ENCODE data around the gene RARRES1. TPM values are rescaled to one million over a fixed set of nuclear protein-coding genes. Genes with fewer than 3 reads are reported as not detected.

Gene RARRES1
- total and polyA plus RNA-seq, 10 donors, result 1.8 to 20.9 (median 4.9) TPM

GRCh38 chr3:158769952-158770740, 37.9 kb upstream of the RARRES1 start:
- no peaks in the 10 kb centered on the region for H3K9me3 ChIP-seq
- no peaks in the 10 kb centered on the region for H3K27me3 ChIP-seq (replicated peaks in 1 of 7)
- WGBS, 5 donors, result 90 to 95% (median 92%) methylated on average over 10 of the region's 10 CpGs
- intact Hi-C loops (cut with DNase I; ENCODE audit: low total_unique reads), result no loop called here
- no peak overlapping the region for H3K4me3 ChIP-seq
- no peak for TF ChIP-seq POLR2A (IDR thresholded peaks at IDR 0.05)
- no peak for TF ChIP-seq CTCF (IDR thresholded peaks at IDR 0.05 in 8 of 11, conservative IDR thresholded peaks at IDR 0.05 in 3 of 11)
- no peak for TF ChIP-seq POLR2AphosphoS5 (IDR thresholded peaks at IDR 0.05)
- H3K4me1 ChIP-seq, result peaks cover 0 to 11% (median 3%) of the 10 kb centered on the region in 6 donors
- no peaks in the 10 kb centered on the region for H3K36me3 ChIP-seq
- H3K27ac ChIP-seq, result peak overlapping the region in 7 of 8 donors; percentile 5 to 52 (median 23)
- no peak for DNase-seq

GRCh38 chr3:158769549-158769948, 37.3 kb upstream of the RARRES1 start:
- Histone ChIP-seq H3K9me3 (no peaks in the 10 kb centered on the region), H3K4me3 (no peak overlapping the region), H3K27me3 (replicated peaks in 1 of 7) (no peaks in the 10 kb centered on the region), H3K27ac (peak overlapping the region in 7 of 8 donors; percentile 5 to 52 (median 23)), H3K4me1 (peaks cover 0 to 11% (median 2%) of the 10 kb centered on the region in 6 donors), H3K36me3 (no peaks in the 10 kb centered on the region)
- DNase-seq, result no peak
- intact Hi-C loops (cut with DNase I; ENCODE audit: low total_unique reads), result no loop called here
- no peak for TF ChIP-seq CTCF (IDR thresholded peaks at IDR 0.05 in 8 of 11, conservative IDR thresholded peaks at IDR 0.05 in 3 of 11)
- TF ChIP-seq POLR2AphosphoS5 (IDR thresholded peaks at IDR 0.05), result no peak
- TF ChIP-seq POLR2A (IDR thresholded peaks at IDR 0.05), result no peak
- WGBS, 5 donors, result 67 to 82% (median 78%) methylated on average over 4 of the region's 4 CpGs

DNA sequence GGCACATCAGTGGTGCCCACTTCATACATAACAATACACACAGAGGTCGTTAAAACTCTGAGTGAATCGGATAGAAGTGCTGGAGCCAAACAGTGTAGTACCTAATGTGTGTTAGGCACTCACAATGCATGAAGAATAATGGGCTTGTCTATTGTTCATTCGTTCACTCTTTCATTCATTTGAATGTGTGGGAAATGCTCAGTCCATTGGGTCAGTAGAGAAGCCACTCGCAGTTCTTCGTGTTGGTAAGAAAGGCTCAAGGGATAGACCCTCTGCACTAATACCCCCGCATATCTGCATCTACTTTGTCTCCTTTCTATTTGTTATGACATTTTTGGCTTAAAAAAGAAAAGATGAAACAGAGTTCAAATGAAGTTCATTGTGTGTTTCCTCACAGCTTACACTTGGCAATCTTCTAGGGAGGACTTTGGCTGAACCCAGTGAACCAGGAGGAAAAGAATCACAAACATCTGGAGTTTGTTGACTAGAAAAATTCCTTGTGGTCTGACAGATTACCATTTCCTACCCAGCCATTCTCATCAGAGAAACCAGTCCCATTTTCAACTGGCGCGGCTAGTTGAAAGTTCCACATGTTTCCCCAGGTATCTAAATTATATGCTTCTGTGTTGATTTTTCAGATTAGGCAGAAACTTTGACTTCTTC, 36.8 kb upstream of the RARRES1 start:
- Histone ChIP-seq H3K9me3 (no peaks in the 10 kb centered on the region), H3K4me3 (no peak overlapping the region), H3K27me3 (replicated peaks in 1 of 7) (no peaks in the 10 kb centered on the region), H3K27ac (peak overlapping the region in 7 of 8 donors; percentile 24 to 54 (median 42)), H3K36me3 (no peaks in the 10 kb centered on the region), H3K4me1 (peaks cover 0 to 11% (median 2%) of the 10 kb centered on the region in 6 donors)
- 76 to 84% (median 83%) methylated on average over 8 of the region's 8 CpGs for WGBS, 5 donors
- TF ChIP-seq POLR2A (IDR thresholded peaks at IDR 0.05), result no peak
- no peak for TF ChIP-seq CTCF (IDR thresholded peaks at IDR 0.05 in 8 of 11, conservative IDR thresholded peaks at IDR 0.05 in 3 of 11)
- peak in 1 of 3 donors; percentile 41 for TF ChIP-seq POLR2AphosphoS5 (IDR thresholded peaks at IDR 0.05)
- no peak for DNase-seq
- intact Hi-C loops (cut with DNase I; ENCODE audit: low total_unique reads), result no loop called here

- 36 to 61% (median 50%) methylated on average over 7 of the region's 7 CpGs for WGBS, 5 donors
- H3K4me1 ChIP-seq, result peaks cover 0 to 11% (median 2%) of the 10 kb centered on the region in 6 donors
- H3K27me3 ChIP-seq (replicated peaks in 1 of 7), result no peaks in the 10 kb centered on the region
- no peaks in the 10 kb centered on the region for H3K9me3 ChIP-seq
- TF ChIP-seq POLR2AphosphoS5 (IDR thresholded peaks at IDR 0.05) (no peak), POLR2A (IDR thresholded peaks at IDR 0.05) (no peak), CTCF (IDR thresholded peaks at IDR 0.05 in 8 of 11, conservative IDR thresholded peaks at IDR 0.05 in 3 of 11) (no peak)
- intact Hi-C loops (cut with DNase I; ENCODE audit: low total_unique reads), result no loop called here
- no peak overlapping the region for H3K4me3 ChIP-seq
- DNase-seq, result no peak
- H3K27ac ChIP-seq, result peak overlapping the region in 7 of 8 donors; percentile 24 to 54 (median 36)
- H3K36me3 ChIP-seq, result no peaks in the 10 kb centered on the region
Measured at GRCh38 chr3:158768361-158768787, 36.1 kb upstream of the RARRES1 start.
